Measurements from ENCODE around the gene AGBL1. TPM values are rescaled to one million over a fixed set of nuclear protein-coding genes. Genes with fewer than 3 reads are reported as not detected.

Gene AGBL1
- total RNA-seq, 2 donors from 2014 or later: not detected

DNA sequence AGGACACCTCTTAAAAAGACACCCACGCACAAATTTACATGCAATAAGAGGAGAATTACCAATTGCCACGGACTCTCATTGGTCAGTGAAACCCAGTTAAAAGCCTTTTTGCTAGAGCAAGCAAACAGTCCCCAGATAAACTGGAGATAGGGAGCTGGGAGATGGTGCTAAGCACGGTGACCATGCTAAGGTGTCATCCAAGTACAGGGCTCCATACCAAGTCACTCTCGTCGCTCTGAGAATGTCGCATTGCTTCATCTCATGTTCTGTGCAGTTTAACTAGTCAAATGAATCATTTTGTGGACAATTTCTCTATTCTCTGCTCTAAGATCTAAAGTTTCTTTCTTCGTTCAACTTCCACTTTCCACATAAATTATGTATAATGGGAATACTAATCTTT lies 581.9 kb downstream of the AGBL1 start:
- no peaks in the 10 kb centered on the region for H3K9me3 ChIP-seq
- H3K27me3 ChIP-seq (replicated peaks; ENCODE audit: insufficient read depth): no peaks in the 10 kb centered on the region
- no peak overlapping the region for H3K4me3 ChIP-seq
- TF ChIP-seq, protein P1, sequence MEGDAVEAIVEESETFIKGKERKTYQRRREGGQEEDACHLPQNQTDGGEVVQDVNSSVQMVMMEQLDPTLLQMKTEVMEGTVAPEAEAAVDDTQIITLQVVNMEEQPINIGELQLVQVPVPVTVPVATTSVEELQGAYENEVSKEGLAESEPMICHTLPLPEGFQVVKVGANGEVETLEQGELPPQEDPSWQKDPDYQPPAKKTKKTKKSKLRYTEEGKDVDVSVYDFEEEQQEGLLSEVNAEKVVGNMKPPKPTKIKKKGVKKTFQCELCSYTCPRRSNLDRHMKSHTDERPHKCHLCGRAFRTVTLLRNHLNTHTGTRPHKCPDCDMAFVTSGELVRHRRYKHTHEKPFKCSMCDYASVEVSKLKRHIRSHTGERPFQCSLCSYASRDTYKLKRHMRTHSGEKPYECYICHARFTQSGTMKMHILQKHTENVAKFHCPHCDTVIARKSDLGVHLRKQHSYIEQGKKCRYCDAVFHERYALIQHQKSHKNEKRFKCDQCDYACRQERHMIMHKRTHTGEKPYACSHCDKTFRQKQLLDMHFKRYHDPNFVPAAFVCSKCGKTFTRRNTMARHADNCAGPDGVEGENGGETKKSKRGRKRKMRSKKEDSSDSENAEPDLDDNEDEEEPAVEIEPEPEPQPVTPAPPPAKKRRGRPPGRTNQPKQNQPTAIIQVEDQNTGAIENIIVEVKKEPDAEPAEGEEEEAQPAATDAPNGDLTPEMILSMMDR (IDR thresholded peaks at IDR 0.05): no peak
- no peaks in the 10 kb centered on the region for H3K4me1 ChIP-seq (ENCODE audit: control insufficient read depth in 1 of 2, low read depth in 2 of 2)
- ATAC-seq (ENCODE audit: insufficient number of reproducible peaks, low FRiP score, low read depth) (no peak), DNase-seq (ENCODE audit: low spot score) (no peak)
- H3K36me3 ChIP-seq: no peaks in the 10 kb centered on the region
- no peak overlapping the region for H3K27ac ChIP-seq

DNA sequence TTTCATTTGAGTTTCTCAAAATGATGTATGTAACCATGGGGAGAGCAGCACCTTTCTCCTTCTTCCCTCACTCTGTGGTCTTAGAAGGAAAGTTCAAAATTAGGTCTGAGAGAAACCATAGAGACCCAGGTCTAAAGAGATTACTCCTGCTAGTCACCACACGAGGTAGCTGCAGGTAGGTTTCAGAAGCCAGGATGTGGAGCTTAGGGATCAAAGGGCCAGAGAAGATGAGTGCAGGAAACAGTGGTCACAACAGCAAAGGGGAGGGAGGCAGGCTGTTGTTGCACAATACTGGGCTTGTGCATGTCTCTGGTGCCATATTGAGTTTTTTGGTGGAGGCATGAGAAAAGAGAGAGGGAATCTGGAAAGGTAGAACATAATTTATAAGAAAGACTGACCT lies 583.6 kb downstream of the AGBL1 start:
- Histone ChIP-seq H3K9me3 (no peaks in the 10 kb centered on the region), H3K4me1 (ENCODE audit: control insufficient read depth in 1 of 2, low read depth in 2 of 2) (no peaks in the 10 kb centered on the region), H3K27ac (no peak overlapping the region), H3K4me3 (no peak overlapping the region), H3K27me3 (replicated peaks; ENCODE audit: insufficient read depth) (no peaks in the 10 kb centered on the region), H3K36me3 (no peaks in the 10 kb centered on the region)
- TF ChIP-seq, protein P1 (IDR thresholded peaks at IDR 0.05): no peak
- DNase-seq (ENCODE audit: low spot score): no peak
- ATAC-seq (ENCODE audit: insufficient number of reproducible peaks, low FRiP score, low read depth): no peak

DNA sequence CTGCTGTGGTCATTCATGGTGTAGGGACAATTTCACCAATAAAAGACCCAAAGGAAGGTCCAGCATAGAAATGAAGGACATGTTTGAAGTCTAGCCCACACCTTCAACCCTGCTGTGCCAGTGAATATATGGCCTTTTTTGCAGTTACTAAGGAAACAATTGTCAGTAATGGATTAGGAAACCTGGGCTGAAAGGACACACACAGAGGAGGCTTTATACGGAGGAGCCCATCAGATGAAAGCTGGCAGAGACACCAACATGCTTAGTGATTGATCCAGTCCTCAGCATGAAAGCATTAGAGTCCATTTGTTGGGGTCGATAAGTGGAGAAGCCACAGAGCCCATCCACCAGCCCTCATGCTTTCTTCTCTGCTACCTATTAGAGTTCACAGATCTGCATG lies 584.3 kb downstream of the AGBL1 start:
- H3K4me3 ChIP-seq: no peak overlapping the region
- ATAC-seq (ENCODE audit: insufficient number of reproducible peaks, low FRiP score, low read depth) (no peak), DNase-seq (ENCODE audit: low spot score) (no peak)
- no peaks in the 10 kb centered on the region for H3K36me3 ChIP-seq
- no peaks in the 10 kb centered on the region for H3K27me3 ChIP-seq (replicated peaks; ENCODE audit: insufficient read depth)
- TF ChIP-seq, protein P1 (IDR thresholded peaks at IDR 0.05): no peak
- no peaks in the 10 kb centered on the region for H3K9me3 ChIP-seq
- H3K4me1 ChIP-seq (ENCODE audit: control insufficient read depth in 1 of 2, low read depth in 2 of 2): no peaks in the 10 kb centered on the region
- H3K27ac ChIP-seq: no peak overlapping the region

DNA sequence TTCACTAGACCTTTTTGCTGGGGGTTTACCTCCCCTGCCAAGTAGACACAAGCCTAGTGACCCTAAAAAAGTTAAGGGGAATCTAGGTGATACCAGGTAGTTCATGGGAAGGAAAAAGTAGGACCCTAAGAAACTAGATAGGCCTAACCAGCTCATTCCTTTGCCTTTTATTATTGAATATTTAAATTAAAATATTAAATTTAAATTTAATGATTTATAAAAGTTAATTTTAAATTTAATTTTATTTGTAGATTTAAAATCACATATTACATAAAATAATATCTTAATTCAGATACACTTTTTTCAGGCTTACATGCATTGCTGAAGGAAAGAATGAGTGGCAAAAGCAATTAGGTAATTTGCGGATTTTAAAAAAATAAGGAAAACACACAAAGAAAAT lies 584.9 kb downstream of the AGBL1 start:
- ATAC-seq (ENCODE audit: insufficient number of reproducible peaks, low FRiP score, low read depth) (no peak), DNase-seq (ENCODE audit: low spot score) (no peak)
- H3K4me3 ChIP-seq: no peak overlapping the region
- H3K27ac ChIP-seq: no peak overlapping the region
- no peaks in the 10 kb centered on the region for H3K9me3 ChIP-seq
- H3K27me3 ChIP-seq (replicated peaks; ENCODE audit: insufficient read depth): no peaks in the 10 kb centered on the region
- TF ChIP-seq, protein P1 (IDR thresholded peaks at IDR 0.05): no peak
- H3K36me3 ChIP-seq: no peaks in the 10 kb centered on the region
- H3K4me1 ChIP-seq (ENCODE audit: control insufficient read depth in 1 of 2, low read depth in 2 of 2): no peaks in the 10 kb centered on the region

DNA sequence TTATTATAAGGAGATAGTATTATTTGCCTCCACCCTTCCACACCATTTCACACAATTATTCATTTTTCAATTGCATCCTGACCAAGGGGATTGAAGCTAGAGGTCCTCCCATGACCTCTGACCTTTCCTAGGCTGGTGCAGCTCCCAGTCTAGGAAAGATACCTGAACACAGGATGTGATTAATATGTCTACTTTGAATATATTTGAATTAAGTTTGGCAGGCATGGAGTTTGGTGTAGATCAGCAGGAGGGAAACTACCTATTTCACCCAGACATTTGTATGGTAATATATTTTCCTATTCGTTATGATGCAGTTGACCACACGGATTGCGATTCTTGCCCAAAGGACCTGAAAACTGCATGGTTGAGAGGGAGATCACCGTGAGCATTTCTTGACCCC lies 596.3 kb downstream of the AGBL1 start:
- no peaks in the 10 kb centered on the region for H3K36me3 ChIP-seq
- no peaks in the 10 kb centered on the region for H3K4me1 ChIP-seq (ENCODE audit: control insufficient read depth in 1 of 2, low read depth in 2 of 2)
- TF ChIP-seq, protein P1 (IDR thresholded peaks at IDR 0.05): no peak
- no peaks in the 10 kb centered on the region for H3K27me3 ChIP-seq (replicated peaks; ENCODE audit: insufficient read depth)
- H3K4me3 ChIP-seq: no peak overlapping the region
- DNase-seq (ENCODE audit: low spot score) (no peak), ATAC-seq (ENCODE audit: insufficient number of reproducible peaks, low FRiP score, low read depth) (no peak)
- H3K27ac ChIP-seq: no peak overlapping the region
- H3K9me3 ChIP-seq: no peaks in the 10 kb centered on the region

All from thoracic aorta (tissue), 2 donors.